NCI-H345 (cell line): ENCODE data around the gene C1QL1.
A peak's percentile ranks its signal among the peaks of the same experiment; 100 is the strongest.

Experiments used
- DNase-seq: peaks from one replicate; lab custom pipeline; 2025; lab: John Stamatoyannopoulos, UW

The C1QL1 gene

GRCh38 chr17:44968225-44969143 is at the start of gene C1QL1:
Gene C1QL1 (minus strand): TSS chr17:44968303. CDS start chr17:44968048, 255 bp downstream.
- peak; percentile 94 for DNase-seq

GRCh38 chr17:45016823-45017222 is 48.7 kb upstream of the C1QL1 start:
- DNase-seq = no peak

GRCh38 chr17:45016237-45016636 is 48.1 kb upstream of the C1QL1 start:
- no peak for DNase-seq

- DNase-seq = peak; percentile 63
Observed at GRCh38 chr17:45013021-45013997, 45.2 kb upstream of the C1QL1 start.

- no peak for DNase-seq
Observed at GRCh38 chr17:45011767-45012166, 43.7 kb upstream of the C1QL1 start.

- DNase-seq = no peak
Observed at GRCh38 chr17:45009676-45010467, 41.8 kb upstream of the C1QL1 start.

- DNase-seq = no peak
Observed at GRCh38 chr17:45008216-45008615, 40.1 kb upstream of the C1QL1 start.

- no peak for DNase-seq
Observed at GRCh38 chr17:45006927-45007461, 38.9 kb upstream of the C1QL1 start.

- no peak for DNase-seq
Observed at GRCh38 chr17:45005700-45006099, 37.6 kb upstream of the C1QL1 start.

- DNase-seq = no peak
Observed at GRCh38 chr17:45004388-45004787, 36.3 kb upstream of the C1QL1 start.

- DNase-seq = no peak
Observed at GRCh38 chr17:45003877-45004276, 35.8 kb upstream of the C1QL1 start.

- DNase-seq = no peak
Observed at GRCh38 chr17:45001310-45001709, 33.2 kb upstream of the C1QL1 start.

- DNase-seq = no peak
Observed at GRCh38 chr17:44999433-44999832, 31.3 kb upstream of the C1QL1 start.

GRCh38 chr17:44998646-44999045 is 30.5 kb upstream of the C1QL1 start:
- DNase-seq = no peak

- DNase-seq = no peak
Observed at GRCh38 chr17:44997733-44998520, 29.8 kb upstream of the C1QL1 start.

GRCh38 chr17:44996304-44996703 is 28.2 kb upstream of the C1QL1 start:
- no peak for DNase-seq

- no peak for DNase-seq
Observed at GRCh38 chr17:44995436-44996001, 27.4 kb upstream of the C1QL1 start.

GRCh38 chr17:44992242-44992939 is 24.3 kb upstream of the C1QL1 start:
- peak; percentile 23 for DNase-seq

- DNase-seq = no peak
Observed at GRCh38 chr17:44990994-44991393, 22.9 kb upstream of the C1QL1 start.
